T-helper 1 cell (primary cell): Measurements from ENCODE around the gene SGK2.
"Not testable (repeated sequence)": the region's sequence is repeated elsewhere in the genome, so short reads cannot be mapped to it uniquely, and the experiment has no call there.

Source experiments
- DNase-seq, 5 donors: peaks; one replicate each; pipeline ENCODE4 v3.0.0-alpha.2; 2012 to 2020

The SGK2 gene

GRCh38 chr20:43603124-43603523 is 44.3 kb downstream of the SGK2 start:
- DNase-seq: no peak

GRCh38 chr20:43605715-43606114 is 46.9 kb downstream of the SGK2 start:
- DNase-seq: no peak

DNA sequence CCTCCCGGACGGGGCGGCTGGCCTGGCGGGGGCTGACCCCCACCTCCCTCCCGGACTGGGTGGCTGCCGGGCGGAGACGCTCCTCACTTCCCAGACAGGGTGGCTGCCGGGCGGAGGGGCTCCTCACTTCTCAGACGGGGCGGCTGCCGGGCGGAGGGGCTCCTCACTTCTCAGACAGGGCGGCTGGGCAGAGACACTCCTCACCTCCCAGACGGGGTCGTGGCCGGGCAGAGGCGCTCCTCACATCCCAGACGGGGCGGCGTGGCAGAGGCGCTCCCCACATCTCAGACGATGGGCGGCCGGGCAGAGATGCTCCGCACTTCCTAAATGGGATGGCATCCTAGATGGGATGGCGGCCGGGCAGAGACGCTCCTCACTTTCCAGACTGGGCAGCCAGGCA is 48.5 kb downstream of the SGK2 start:
- not testable (repeated sequence) for DNase-seq

DNA sequence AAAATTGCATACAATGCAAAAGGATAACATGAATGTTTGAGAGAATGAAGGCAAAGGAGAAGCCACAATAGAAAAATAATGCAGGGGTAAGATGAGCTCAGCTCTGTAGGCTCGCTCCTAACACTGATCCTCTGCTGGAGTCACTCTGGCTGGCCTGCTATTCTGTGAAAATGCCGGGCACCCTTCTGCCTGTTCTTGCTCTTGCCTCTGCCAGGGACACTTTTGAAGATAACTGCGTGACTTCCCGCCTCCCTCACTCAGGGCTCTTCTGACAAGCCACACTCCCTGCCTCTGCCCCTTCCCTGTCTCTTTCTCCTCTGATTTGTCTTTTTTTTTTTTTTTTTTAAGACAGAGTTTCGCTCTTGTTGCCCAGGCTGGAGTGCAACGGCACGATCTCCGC is 72.8 kb downstream of the SGK2 start:
- no peak for DNase-seq
